A549 (cell line): ENCODE data around the gene SEC24D. TPM values are rescaled to one million over a fixed set of nuclear protein-coding genes. Genes with fewer than 3 reads are reported as not detected.
"Not testable (repeated sequence)": the region's sequence is repeated elsewhere in the genome, so short reads cannot be mapped to it uniquely, and the experiment has no call there.

Source experiments
- ATAC-seq, 2 experiments: fragments of 200-7000 bp in 1 of 2; fragments of >200 bp in 1 of 2; cut with Nextera tagmentation in 1 of 2; cut with Tn5 transposase in 1 of 2; 3 replicates each; pipeline versions ENCODE4 v1.8.0 to v1.9.1; 2018 to 2020; ENCODE audit warnings: mild to moderate bottlenecking in 1 of 2, moderate library complexity in 1 of 2
- CTCF ChIA-PET: fragments of 300-600 bp; sonication (Branson Sonifier 250); formaldehyde crosslinking; extraction: SDS; loops from one replicate; lab custom pipeline; 2021; ENCODE audit warnings: antibody characterized with exemption, inconsistent platforms; lab: Yijun Ruan, JAX
- POLR2A ChIA-PET: fragments of 350-600 bp; formaldehyde crosslinking; extraction: SDS; loops from one replicate; lab custom pipeline; 2021; ENCODE audit warnings: antibody characterized with exemption, inconsistent platforms; lab: Yijun Ruan, JAX
- DNase-seq, 2 experiments: peaks; one replicate each; pipeline versions ENCODE4 v3.0.0 to v3.0.0-alpha.2; 2011 to 2016; ENCODE audit warnings: low read depth in 1 of 2, low spot score in 1 of 2
- FAIRE-seq: peaks from 2 replicates; lab custom pipeline; 2011; peaks lifted over from hg19 to GRCh38; lab: Jason Lieb, UNC
- H3K27ac ChIP-seq, 2 experiments: fragments of >200 bp; sonication (Bioruptor Twin); formaldehyde crosslinking; 3 replicates each; pipeline ENCODE4 v1.5.1; 2016 to 2017
- H3K4me1 ChIP-seq: fragments of >200 bp; sonication (Bioruptor Twin); formaldehyde crosslinking; 3 replicates; pipeline ENCODE4 v1.6.1; 2016
- H3K4me2 ChIP-seq: fragments of >200 bp; sonication (Bioruptor Twin); formaldehyde crosslinking; 3 replicates; pipeline ENCODE4 v1.6.1; 2016
- H3K4me3 ChIP-seq: fragments of >200 bp; sonication (Bioruptor Twin); formaldehyde crosslinking; 3 replicates; pipeline ENCODE4 v1.5.1; 2016
- H3K9me3 ChIP-seq: fragments of >200 bp; sonication (Bioruptor Twin); formaldehyde crosslinking; 3 replicates; pipeline ENCODE4 v1.6.1; 2016
- FOSL2 ChIP-seq, 2 experiments: fragments of 450-650 bp in 1 of 2; fragments of >200 bp in 1 of 2; sonication (Bioruptor Twin) in 1 of 2; formaldehyde crosslinking; IDR thresholded peaks; 2 replicates each; pipeline versions ENCODE4 v1.5.0 to v1.6.1; 2016 to 2020; ENCODE audit warnings: mild to moderate bottlenecking in 1 of 2, moderate library complexity in 1 of 2
- HOXA7 ChIP-seq: fragments of 250-450 bp; sonication (Bioruptor Pico); IDR thresholded peaks from 2 replicates; pipeline ENCODE4 v1.5.0; 2020; ENCODE audit warnings: mild to moderate bottlenecking, moderate library complexity
- HOXB13 ChIP-seq: fragments of 250-450 bp; sonication (Bioruptor Pico); IDR thresholded peaks from 2 replicates; pipeline ENCODE4 v1.5.0; 2020; ENCODE audit warnings: low read depth, mild to moderate bottlenecking, moderate library complexity
- KDM1A ChIP-seq: fragments of 200-600 bp; sonication (generic); IDR thresholded peaks from 2 replicates; pipeline ENCODE4 v1.6.1; 2016; ENCODE audit warnings: low read depth, mild to moderate bottlenecking
- MAFK ChIP-seq: fragments of 450-650 bp; IDR thresholded peaks from 2 replicates; pipeline ENCODE4 v1.6.1; 2014; ENCODE audit not compliant: partially characterized antibody
- NPAS2 ChIP-seq: fragments of 250-450 bp; sonication (Bioruptor Pico); IDR thresholded peaks from 2 replicates; pipeline ENCODE4 v1.8.0; 2022; ENCODE audit warnings: mild to moderate bottlenecking, moderate library complexity, borderline replicate concordance
- PHF8 ChIP-seq: fragments of 200-600 bp; sonication (generic); IDR thresholded peaks from 2 replicates; pipeline ENCODE4 v1.6.1; 2016; ENCODE audit warnings: low read depth, mild to moderate bottlenecking, antibody characterized with exemption, moderate library complexity, borderline replicate concordance
- RCOR1 ChIP-seq: fragments of 150-350 bp; IDR thresholded peaks from 2 replicates; pipeline ENCODE4 v1.6.1; 2014; ENCODE audit warnings: antibody characterized with exemption, low read length, low read depth
- RFX5 ChIP-seq: fragments of 450-650 bp; IDR thresholded peaks from 2 replicates; pipeline ENCODE4 v1.7.1; 2014; ENCODE audit warnings: antibody characterized with exemption, mild to moderate bottlenecking, moderate library complexity
- SREBF2 ChIP-seq: fragments of 450-650 bp; IDR thresholded peaks from 2 replicates; pipeline ENCODE4 v1.6.1; 2014; ENCODE audit warnings: mild to moderate bottlenecking, moderate library complexity
- TFCP2L1 ChIP-seq: fragments of 250-450 bp; sonication (Bioruptor Pico); IDR thresholded peaks from 2 replicates; pipeline ENCODE4 v1.5.0; 2021; ENCODE audit warnings: mild to moderate bottlenecking
- TP53 ChIP-seq: fragments of 250-450 bp; sonication (Bioruptor Pico); IDR thresholded peaks from 2 replicates; pipeline ENCODE4 v1.5.0; 2021; ENCODE audit warnings: mild to moderate bottlenecking, moderate library complexity
- ZNF302 ChIP-seq: fragments of 250-450 bp; sonication (Bioruptor Pico); IDR thresholded peaks from 2 replicates; pipeline ENCODE4 v1.9.0; 2021; ENCODE audit warnings: inconsistent platforms, mild to moderate bottlenecking, moderate library complexity
- ZSCAN20 ChIP-seq: fragments of 250-450 bp; sonication (Bioruptor Pico); IDR thresholded peaks from 2 replicates; pipeline ENCODE4 v1.8.0; 2022; ENCODE audit warnings: mild to moderate bottlenecking, moderate library complexity
- WGBS: methylation state at CpG from one replicate; pipeline ENCODE4 v1.1.6; 2017; ENCODE audit errors: missing lambda C conversion rate; 5-methylcytosine and 5-hydroxymethylcytosine counted together
- polyA plus RNA-seq, 4 experiments: library from polyadenylated mRNA; depleted of rRNA in 3 of 4; stranded (reverse); fragments of >200 nt; fragmentation: RNase III in 1 of 4; extraction: RNeasy Plus Mini Kit Qiagen cat#74134 plus additional on column Dnase treatment in 1 of 4; gene quantifications; 2 replicates in 3 of 4; 3 replicates in 1 of 4; pipeline ENCODE4 v1.2.3, GENCODE V29; 2011 to 2017
- TF ChIP-seq, protein P1 (sequence below): IDR thresholded peaks from 2 replicates; pipeline ENCODE4 v1.6.1; 2012; ENCODE audit warnings: low read depth, borderline replicate concordance
- TF ChIP-seq, protein P2 (sequence below): IDR thresholded peaks from 2 replicates; pipeline ENCODE4 v1.6.1; 2012
- TF ChIP-seq, protein P3 (sequence below): fragments of >200 bp; sonication (Bioruptor Twin); formaldehyde crosslinking; IDR thresholded peaks from 3 replicates; pipeline ENCODE4 v1.6.1; 2016
- TF ChIP-seq, protein P4 (sequence below): fragments of >200 bp; sonication (Bioruptor Twin); formaldehyde crosslinking; IDR thresholded peaks from 3 replicates; pipeline ENCODE4 v1.5.1; 2016

SEC24D gene
- polyA plus RNA-seq, 2 of the 4 experiments (the other 2 are of a cell fraction) = 12.8 to 15.6 TPM

DNA sequence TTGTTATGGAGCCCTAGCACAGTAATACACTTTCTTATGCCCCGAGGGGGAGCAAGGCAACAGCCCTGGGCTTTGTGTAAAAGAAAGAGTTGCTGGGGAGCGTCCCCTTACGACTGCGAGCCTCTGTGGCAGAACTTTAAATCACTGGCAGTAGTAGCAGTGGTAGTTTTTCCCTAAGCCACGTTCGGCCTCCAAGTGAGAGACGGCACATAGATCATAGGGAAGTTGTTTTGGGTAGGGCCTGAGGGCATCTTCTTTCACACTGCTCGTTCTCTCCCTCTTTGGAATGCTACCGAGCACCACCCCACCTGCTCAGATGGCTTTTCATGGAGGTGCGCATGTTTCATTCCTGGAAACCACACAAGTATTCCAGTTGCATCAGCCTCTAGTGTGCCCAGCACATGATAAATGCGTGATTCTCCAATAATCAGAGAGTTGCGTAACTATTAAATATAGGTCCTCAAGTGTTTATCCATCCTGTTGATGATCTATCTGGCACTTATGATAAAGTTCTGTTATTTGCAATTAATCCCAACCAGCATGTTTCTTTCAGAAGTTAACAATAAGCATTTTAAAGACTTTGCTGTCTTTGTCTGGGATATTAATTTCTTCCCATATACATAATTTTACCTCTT lies 45.7 kb upstream of the SEC24D start:
- TF ChIP-seq, protein P1, sequence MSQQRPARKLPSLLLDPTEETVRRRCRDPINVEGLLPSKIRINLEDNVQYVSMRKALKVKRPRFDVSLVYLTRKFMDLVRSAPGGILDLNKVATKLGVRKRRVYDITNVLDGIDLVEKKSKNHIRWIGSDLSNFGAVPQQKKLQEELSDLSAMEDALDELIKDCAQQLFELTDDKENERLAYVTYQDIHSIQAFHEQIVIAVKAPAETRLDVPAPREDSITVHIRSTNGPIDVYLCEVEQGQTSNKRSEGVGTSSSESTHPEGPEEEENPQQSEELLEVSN = no peak
- TF ChIP-seq RFX5 (no peak), TFCP2L1 (no peak), HOXB13 (no peak), PHF8 (no peak), ZNF302 (CRISPR knock-in tag) (no peak), TP53 (CRISPR knock-in tag) (no peak)
- TF ChIP-seq, protein P2, sequence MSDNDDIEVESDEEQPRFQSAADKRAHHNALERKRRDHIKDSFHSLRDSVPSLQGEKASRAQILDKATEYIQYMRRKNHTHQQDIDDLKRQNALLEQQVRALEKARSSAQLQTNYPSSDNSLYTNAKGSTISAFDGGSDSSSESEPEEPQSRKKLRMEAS = no peak
- TF ChIP-seq, protein P3, sequence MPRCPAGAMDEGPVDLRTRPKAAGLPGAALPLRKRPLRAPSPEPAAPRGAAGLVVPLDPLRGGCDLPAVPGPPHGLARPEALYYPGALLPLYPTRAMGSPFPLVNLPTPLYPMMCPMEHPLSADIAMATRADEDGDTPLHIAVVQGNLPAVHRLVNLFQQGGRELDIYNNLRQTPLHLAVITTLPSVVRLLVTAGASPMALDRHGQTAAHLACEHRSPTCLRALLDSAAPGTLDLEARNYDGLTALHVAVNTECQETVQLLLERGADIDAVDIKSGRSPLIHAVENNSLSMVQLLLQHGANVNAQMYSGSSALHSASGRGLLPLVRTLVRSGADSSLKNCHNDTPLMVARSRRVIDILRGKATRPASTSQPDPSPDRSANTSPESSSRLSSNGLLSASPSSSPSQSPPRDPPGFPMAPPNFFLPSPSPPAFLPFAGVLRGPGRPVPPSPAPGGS = no peak
- FAIRE-seq (no peak), ATAC-seq (no peak), DNase-seq (no peak)
- 81% methylated on average over 12 of the region's 12 CpGs for WGBS
- Histone ChIP-seq H3K4me1 (no peaks in the 10 kb centered on the region), H3K9me3 (no peaks in the 10 kb centered on the region), H3K4me3 (no peak overlapping the region), H3K27ac (no peak overlapping the region), H3K4me2 (no peak overlapping the region)
- POLR2A ChIA-PET = no interaction called here
- CTCF ChIA-PET = no interaction called here

DNA sequence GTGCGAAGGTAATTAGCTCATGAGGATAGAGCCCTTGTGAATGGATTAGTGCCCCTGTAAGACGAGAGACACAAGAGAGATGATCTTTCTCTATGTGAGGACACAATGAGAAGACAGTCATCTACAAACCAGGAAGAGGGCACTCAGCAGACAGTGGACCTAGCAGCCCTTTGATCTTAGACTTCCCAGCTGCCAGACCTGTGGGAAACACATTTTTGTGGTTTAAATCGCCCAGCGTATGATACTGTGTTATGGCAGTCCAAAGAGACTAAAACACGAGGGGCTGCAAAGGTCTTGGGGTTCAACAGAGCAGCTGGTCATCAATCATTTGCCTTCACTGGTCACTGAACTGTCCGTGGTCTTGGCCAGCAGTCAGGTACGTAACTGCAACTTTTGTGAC lies 43.5 kb upstream of the SEC24D start:
- H3K27ac ChIP-seq = no peak overlapping the region
- H3K4me2 ChIP-seq = no peak overlapping the region
- WGBS = 66% methylated on average over 7 of the region's 7 CpGs
- H3K9me3 ChIP-seq = no peaks in the 10 kb centered on the region
- TF ChIP-seq FOSL2 (IDR thresholded peaks at IDR 0.05) (no peak), FOSL2 (CRISPR knock-in tag; IDR thresholded peaks at IDR 0.05) (no peak), KDM1A (no peak)
- TF ChIP-seq, protein P4, sequence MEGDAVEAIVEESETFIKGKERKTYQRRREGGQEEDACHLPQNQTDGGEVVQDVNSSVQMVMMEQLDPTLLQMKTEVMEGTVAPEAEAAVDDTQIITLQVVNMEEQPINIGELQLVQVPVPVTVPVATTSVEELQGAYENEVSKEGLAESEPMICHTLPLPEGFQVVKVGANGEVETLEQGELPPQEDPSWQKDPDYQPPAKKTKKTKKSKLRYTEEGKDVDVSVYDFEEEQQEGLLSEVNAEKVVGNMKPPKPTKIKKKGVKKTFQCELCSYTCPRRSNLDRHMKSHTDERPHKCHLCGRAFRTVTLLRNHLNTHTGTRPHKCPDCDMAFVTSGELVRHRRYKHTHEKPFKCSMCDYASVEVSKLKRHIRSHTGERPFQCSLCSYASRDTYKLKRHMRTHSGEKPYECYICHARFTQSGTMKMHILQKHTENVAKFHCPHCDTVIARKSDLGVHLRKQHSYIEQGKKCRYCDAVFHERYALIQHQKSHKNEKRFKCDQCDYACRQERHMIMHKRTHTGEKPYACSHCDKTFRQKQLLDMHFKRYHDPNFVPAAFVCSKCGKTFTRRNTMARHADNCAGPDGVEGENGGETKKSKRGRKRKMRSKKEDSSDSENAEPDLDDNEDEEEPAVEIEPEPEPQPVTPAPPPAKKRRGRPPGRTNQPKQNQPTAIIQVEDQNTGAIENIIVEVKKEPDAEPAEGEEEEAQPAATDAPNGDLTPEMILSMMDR = no peak
- no peak for FAIRE-seq
- POLR2A ChIA-PET = no interaction called here
- CTCF ChIA-PET = interaction anchor here (1.2 kb wide), 1 partner anchor 67 kb away, joined by 3 read pairs; no protein-coding TSS in a partner anchor
- no peak overlapping the region for H3K4me3 ChIP-seq
- H3K4me1 ChIP-seq = no peaks in the 10 kb centered on the region
- no peak for ATAC-seq
- no peak for DNase-seq

DNA sequence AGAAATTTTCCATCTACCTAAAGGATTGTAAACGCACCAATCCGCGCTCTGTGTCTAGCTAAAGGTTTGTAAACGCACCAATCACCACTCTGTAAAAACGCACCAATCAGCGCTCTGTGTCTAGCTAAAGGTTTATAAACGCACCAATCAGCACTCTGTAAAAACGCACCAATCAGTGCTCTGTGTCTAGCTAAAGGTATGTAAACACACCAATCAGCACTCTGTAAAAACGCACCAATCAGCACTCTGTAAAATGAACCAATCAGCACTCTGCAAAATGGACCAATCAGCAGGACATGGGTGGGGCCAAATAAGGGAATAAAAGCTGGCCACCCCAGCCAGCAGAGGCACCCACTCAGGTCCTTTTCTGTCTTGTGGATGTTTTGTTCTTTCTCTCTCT lies 42.6 kb upstream of the SEC24D start:
- H3K4me1 ChIP-seq, H3K4me3 ChIP-seq, H3K9me3 ChIP-seq, H3K4me2 ChIP-seq, POLR2A ChIA-PET, H3K27ac ChIP-seq, ATAC-seq, DNase-seq, FAIRE-seq: not testable (repeated sequence)
- peak; percentile 38 for TF ChIP-seq MAFK
- 87% methylated on average over 9 of the region's 9 CpGs for WGBS
- CTCF ChIA-PET = interaction anchor here (1.2 kb wide), 1 partner anchor 66 kb away, joined by 3 read pairs; no protein-coding TSS in a partner anchor

DNA sequence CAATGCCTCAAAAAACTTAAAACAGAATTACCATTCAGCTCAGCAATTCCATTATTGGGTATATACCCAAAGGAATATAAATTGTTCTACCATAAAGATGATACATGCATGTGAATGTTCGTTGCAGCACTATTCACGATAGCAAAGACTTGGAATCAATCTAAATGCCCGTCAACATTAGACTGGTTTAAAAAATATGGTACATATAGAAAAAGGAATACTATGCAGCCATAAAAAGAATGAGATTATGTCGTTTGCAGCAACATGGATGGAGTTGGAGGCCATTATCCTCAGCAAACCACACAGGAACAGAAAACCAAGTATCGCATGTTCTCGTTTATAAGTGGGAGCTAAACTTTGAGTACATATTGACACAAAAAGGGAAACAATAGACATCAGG lies 41.9 kb upstream of the SEC24D start:
- POLR2A ChIA-PET = interaction anchor here (0.6 kb wide), 1 partner anchor 20 kb away, joined by 3 read pairs; no protein-coding TSS in a partner anchor
- H3K4me1 ChIP-seq = no peaks in the 10 kb centered on the region
- DNase-seq = no peak
- ATAC-seq = no peak
- H3K4me3 ChIP-seq = no peak overlapping the region
- 48% methylated on average over 6 of the region's 6 CpGs for WGBS
- no peaks in the 10 kb centered on the region for H3K9me3 ChIP-seq
- TF ChIP-seq NPAS2 (CRISPR knock-in tag) (no peak), RCOR1 (no peak), ZSCAN20 (CRISPR knock-in tag) (no peak), SREBF2 (no peak), HOXA7 (CRISPR knock-in tag) (no peak), HOXB13 (no peak), PHF8 (no peak)
- CTCF ChIA-PET = interaction anchor here (0.6 kb wide), 1 partner anchor 31 kb away, joined by 3 read pairs; no protein-coding TSS in a partner anchor
- FAIRE-seq = no peak
- no peak overlapping the region for H3K27ac ChIP-seq
- no peak overlapping the region for H3K4me2 ChIP-seq
